Common myeloid progenitor, CD34-positive (primary cell): ENCODE measurements around the gene KNTC1.
"Not testable (repeated sequence)": the region's sequence is repeated elsewhere in the genome, so short reads cannot be mapped to it uniquely, and the experiment has no call there.

ENCODE experiments used
- CTCF ChIA-PET: fragments of 350-600 bp; sonication (Branson Sonifier 250); formaldehyde crosslinking; loops from one replicate; lab custom pipeline; 2021; ENCODE audit warnings: antibody characterized with exemption; lab: Charles Lee
- POLR2A ChIA-PET: fragments of 350-600 bp; sonication (Branson Sonifier 250); formaldehyde crosslinking; loops from one replicate; lab custom pipeline; 2021; ENCODE audit warnings: antibody characterized with exemption; lab: Charles Lee
- DNase-seq, 3 donors: peaks; one replicate each; pipeline versions ENCODE4 v3.0.0 to v3.0.0-alpha.2; 2013
- H3K27ac ChIP-seq, 2 experiments: 1 replicate in 1 of 2; 2 replicates in 1 of 2; pipeline ENCODE4 v1.7.0; 2013; ENCODE audit warnings: inconsistent platforms in 2 of 2, low read length in 2 of 2, mild to moderate bottlenecking in 2 of 2, low read depth in 1 of 2, moderate library complexity in 1 of 2; ENCODE audit not compliant: severe bottlenecking in 2 of 2, insufficient read depth in 1 of 2, poor library complexity in 1 of 2
- H3K27me3 ChIP-seq, 5 experiments: replicated peaks in 2 of 5; 1 replicate in 3 of 5; 2 replicates in 2 of 5; pipeline versions ENCODE4 v1.6.1 to v1.7.0; 2013; ENCODE audit warnings: low read length in 4 of 5, mild to moderate bottlenecking in 2 of 5, moderate library complexity in 2 of 5, inconsistent platforms in 1 of 5; ENCODE audit not compliant: insufficient read depth in 5 of 5, control insufficient read depth in 4 of 5
- H3K36me3 ChIP-seq, 4 experiments: 1 replicate in 2 of 4; 2 replicates in 2 of 4; pipeline versions ENCODE4 v1.6.1 to v1.7.0; 2013; ENCODE audit warnings: low read length in 3 of 4, control low read depth in 1 of 4, mild to moderate bottlenecking in 1 of 4; ENCODE audit not compliant: control insufficient read depth in 4 of 4, insufficient read depth in 4 of 4
- H3K4me1 ChIP-seq, 4 experiments: 1 replicate in 3 of 4; 2 replicates in 1 of 4; pipeline versions ENCODE4 v1.6.1 to v1.7.1; 2013; ENCODE audit warnings: low read length in 3 of 4, mild to moderate bottlenecking in 3 of 4, control low read depth in 1 of 4, inconsistent platforms in 1 of 4, moderate library complexity in 1 of 4; ENCODE audit not compliant: control insufficient read depth in 4 of 4, insufficient read depth in 4 of 4; ENCODE audit errors: control extremely low read depth in 1 of 4
- H3K4me3 ChIP-seq, 7 experiments: 1 replicate in 4 of 7; 2 replicates in 3 of 7; pipeline versions ENCODE4 v1.5.1 to v1.7.0; 2013; ENCODE audit warnings: mild to moderate bottlenecking in 7 of 7, low read length in 6 of 7, moderate library complexity in 6 of 7, inconsistent platforms in 2 of 7, low read depth in 2 of 7, control low read depth in 1 of 7; ENCODE audit not compliant: insufficient read depth in 4 of 7, control insufficient read depth in 1 of 7; ENCODE audit errors: extremely low read depth in 1 of 7
- H3K9me3 ChIP-seq, 5 experiments: 1 replicate in 4 of 5; 2 replicates in 1 of 5; pipeline versions ENCODE4 v1.6.1 to v1.7.1; 2013; ENCODE audit warnings: low read length in 4 of 5, mild to moderate bottlenecking in 2 of 5, inconsistent platforms in 1 of 5, low read depth in 1 of 5, moderate library complexity in 1 of 5; ENCODE audit not compliant: control insufficient read depth in 4 of 5, insufficient read depth in 2 of 5; ENCODE audit errors: control extremely low read depth in 1 of 5
- WGBS: methylation state at CpG from one replicate; pipeline ENCODE4 v1.1.5; 2013; ENCODE audit not compliant: insufficient coverage; 5-methylcytosine and 5-hydroxymethylcytosine counted together

Gene KNTC1

DNA sequence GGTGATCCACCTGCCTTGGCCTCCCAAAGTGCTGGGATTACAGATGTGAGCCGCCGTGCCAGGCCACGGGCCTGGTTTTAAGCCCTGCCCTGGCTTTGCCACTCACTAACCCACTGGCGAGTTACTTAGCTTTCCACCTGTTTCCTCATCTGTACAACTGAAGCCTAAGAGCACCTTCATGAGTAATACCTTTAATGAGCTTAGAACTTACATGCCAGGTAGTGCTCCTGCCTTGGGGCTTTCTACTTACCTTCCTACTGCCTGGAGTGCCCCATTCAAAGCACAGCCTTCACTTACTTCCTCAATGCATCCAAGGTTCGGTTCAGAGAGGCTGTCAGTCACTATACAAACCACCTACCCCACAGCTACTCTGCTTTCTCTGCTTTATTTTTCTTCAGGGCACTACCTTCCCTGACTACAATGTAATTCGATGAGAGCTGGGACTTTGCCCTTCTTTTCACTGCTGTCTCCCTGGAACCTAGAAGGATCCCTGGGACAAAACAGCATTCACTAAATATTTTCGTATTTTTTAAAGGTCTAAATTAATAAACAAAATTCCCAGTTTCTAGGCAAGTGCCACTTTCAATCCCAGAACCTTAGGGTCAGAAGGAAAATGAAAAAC, 40.1 kb upstream of the KNTC1 start:
- ChIA-PET POLR2A (no interaction called here), CTCF (interaction anchor here (0.9 to 1.6 kb wide), 3 partner anchors 8 to 16 kb away, joined by 3 to 7 read pairs (median 4); no protein-coding TSS in a partner anchor)
- Histone ChIP-seq H3K36me3 (peaks cover 15 to 84% (median 53%) of the 10 kb centered on the region in 4 experiments), H3K9me3 (no peaks in the 10 kb centered on the region), H3K27me3 (no peaks in the 10 kb centered on the region), H3K4me3 (no peak overlapping the region), H3K27ac (no peak overlapping the region), H3K4me1 (no peaks in the 10 kb centered on the region)
- 93% methylated on average over 6 of the region's 7 CpGs for WGBS
- no peak for DNase-seq

DNA sequence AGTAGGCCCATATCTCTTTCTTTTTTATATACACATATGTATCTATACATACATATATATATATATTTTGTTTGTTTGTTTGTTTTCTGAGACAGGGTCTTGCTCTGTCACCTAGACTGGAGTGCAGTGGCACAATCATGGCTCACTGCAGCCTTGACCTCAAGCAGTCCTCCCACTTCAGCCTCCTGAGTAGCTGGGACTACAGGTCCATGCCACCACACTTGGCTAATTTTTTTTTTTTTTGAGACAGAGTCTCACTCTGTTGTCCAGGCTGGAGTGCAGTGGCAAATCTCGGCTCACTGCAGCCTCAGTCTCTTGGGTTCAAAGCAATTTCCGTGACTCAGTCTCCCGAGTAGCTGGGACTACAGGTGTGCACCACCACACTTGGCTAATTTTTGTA, 39.2 kb upstream of the KNTC1 start:
- peaks cover 13 to 85% (median 56%) of the 10 kb centered on the region in 4 experiments for H3K36me3 ChIP-seq
- H3K9me3 ChIP-seq, H3K27ac ChIP-seq, H3K4me3 ChIP-seq, H3K4me1 ChIP-seq, DNase-seq, CTCF ChIA-PET, H3K27me3 ChIP-seq: not testable (repeated sequence)
- POLR2A ChIA-PET: interaction anchor here (0.6 kb wide), 1 partner anchor 12 kb away, joined by 5 read pairs; no protein-coding TSS in a partner anchor
- WGBS: 100% methylated on average over 3 of the region's 3 CpGs

DNA sequence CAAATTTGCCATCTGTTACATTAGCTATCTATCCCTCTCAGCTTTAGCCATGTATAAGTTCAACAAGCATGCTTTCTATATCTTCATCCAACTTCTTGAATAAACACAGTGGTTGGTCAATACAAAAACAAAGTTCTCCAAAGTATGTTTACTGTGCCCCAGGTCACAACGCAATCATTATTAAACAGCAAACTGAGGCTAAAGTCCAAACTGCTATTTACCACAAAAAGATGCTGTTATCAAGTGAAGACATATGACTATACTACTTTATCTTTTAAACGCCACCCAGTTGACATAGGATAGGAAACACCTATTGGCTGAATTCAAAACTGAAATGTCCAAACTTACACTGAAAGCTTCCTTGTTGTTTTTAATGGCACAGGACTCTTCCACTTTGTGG, 38.0 kb upstream of the KNTC1 start:
- no peaks in the 10 kb centered on the region for H3K27me3 ChIP-seq
- POLR2A ChIA-PET: interaction anchor here (1.2 to 1.3 kb wide), 2 partner anchors 10 to 12 kb away, joined by 4 to 8 read pairs; partner anchors contain the start of gene ZCCHC8
- WGBS: 92% methylated on average over 1 of the region's 2 CpGs
- H3K27ac ChIP-seq: no peak overlapping the region
- H3K4me3 ChIP-seq: no peak overlapping the region
- H3K36me3 ChIP-seq: peaks cover 12 to 77% (median 53%) of the 10 kb centered on the region in 4 experiments
- H3K9me3 ChIP-seq: no peaks in the 10 kb centered on the region
- H3K4me1 ChIP-seq: no peaks in the 10 kb centered on the region
- CTCF ChIA-PET: interaction anchor here (0.8 to 1.5 kb wide), 2 partner anchors 9 to 90 kb away, joined by 3 to 5 read pairs; no protein-coding TSS in a partner anchor
- DNase-seq: peak in 1 of 3 donors; percentile 26

DNA sequence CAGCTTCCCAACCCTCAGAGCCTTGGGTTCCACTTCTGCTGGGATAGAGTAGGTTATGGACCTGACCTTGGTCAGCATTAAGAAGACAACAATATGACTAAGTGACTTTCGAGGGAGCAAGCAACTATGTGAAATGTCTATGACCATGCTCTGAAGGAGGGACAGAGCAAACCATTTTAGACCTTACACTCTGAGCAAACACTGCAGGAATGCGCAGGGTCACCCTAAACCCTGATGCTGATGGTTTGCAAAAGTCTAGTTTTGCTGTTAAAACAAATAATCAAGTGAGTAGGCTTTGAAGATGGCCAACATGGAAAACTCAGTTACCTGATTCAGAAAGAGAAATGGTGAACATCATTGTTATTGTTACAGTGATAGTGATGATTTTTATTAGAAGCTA, 35.1 kb upstream of the KNTC1 start:
- DNase-seq: no peak
- Histone ChIP-seq H3K4me3 (no peak overlapping the region), H3K4me1 (no peaks in the 10 kb centered on the region), H3K36me3 (peaks cover 12 to 59% (median 47%) of the 10 kb centered on the region in 4 experiments), H3K27ac (no peak overlapping the region), H3K9me3 (no peaks in the 10 kb centered on the region), H3K27me3 (no peaks in the 10 kb centered on the region)
- CTCF ChIA-PET: interaction anchor here (1.6 kb wide), 1 partner anchor 11 kb away, joined by 5 read pairs; no protein-coding TSS in a partner anchor
- WGBS: 100% methylated on average over 2 of the region's 2 CpGs
- POLR2A ChIA-PET: interaction anchor here (1.2 kb wide), 1 partner anchor 8 kb away, joined by 6 read pairs; no protein-coding TSS in a partner anchor

DNA sequence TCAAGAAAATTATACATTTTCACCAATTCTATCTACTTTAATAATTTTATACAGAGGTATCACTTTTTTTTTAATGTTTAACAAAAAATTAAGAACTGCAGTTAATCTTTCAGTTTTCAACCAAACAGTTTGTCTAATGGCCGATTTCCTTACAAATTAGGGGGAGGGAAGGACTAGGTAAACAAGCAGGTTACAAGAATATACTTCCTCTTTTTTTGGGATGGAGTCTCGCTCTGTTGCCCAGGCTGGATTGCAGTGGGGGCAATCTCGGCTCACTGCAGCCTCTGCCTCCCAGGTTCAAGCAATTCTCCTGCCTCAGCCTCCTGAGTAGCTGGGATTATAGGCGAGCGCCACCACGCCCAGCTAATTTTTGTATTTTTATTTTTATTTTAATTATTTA, 33.8 kb upstream of the KNTC1 start:
- POLR2A ChIA-PET, H3K4me1 ChIP-seq, H3K27me3 ChIP-seq, H3K27ac ChIP-seq, H3K9me3 ChIP-seq, H3K4me3 ChIP-seq: not testable (repeated sequence)
- peaks cover 8 to 49% (median 41%) of the 10 kb centered on the region in 4 experiments for H3K36me3 ChIP-seq
- no CpG with 5 or more reads among the region's 6 CpGs for WGBS
- DNase-seq: peak in 2 of 3 donors; percentile 20 to 46
- CTCF ChIA-PET: interaction anchor here (1.6 kb wide), 1 partner anchor 12 kb away, joined by 5 read pairs; no protein-coding TSS in a partner anchor

DNA sequence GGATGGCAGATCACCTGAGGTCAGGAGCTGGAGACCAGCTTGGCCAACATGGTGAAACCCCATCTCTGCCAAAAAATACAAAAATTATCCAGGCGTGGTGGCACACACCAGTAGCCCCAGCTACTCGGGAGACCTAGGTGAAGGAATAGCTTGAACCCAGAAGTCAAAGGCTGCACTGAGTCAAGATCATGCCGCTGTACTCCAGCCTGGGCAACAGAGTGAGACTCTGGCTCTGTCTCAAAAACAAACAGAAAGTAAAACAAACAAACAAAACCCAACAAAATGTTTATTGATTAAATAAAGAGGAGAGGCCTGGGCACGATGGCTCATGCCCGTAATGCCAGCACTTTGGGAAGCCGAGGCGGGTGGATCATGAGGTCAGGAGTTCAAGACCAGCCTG, 31.8 kb upstream of the KNTC1 start:
- no peaks in the 10 kb centered on the region for H3K9me3 ChIP-seq
- peaks cover 0 to 18% (median 10%) of the 10 kb centered on the region in 4 experiments for H3K4me1 ChIP-seq
- no peak for DNase-seq
- ChIA-PET CTCF (interaction anchor here (0.8 to 1.2 kb wide), 2 partner anchors 8 to 72 kb away, joined by 3 to 4 read pairs; no protein-coding TSS in a partner anchor), POLR2A (no interaction called here)
- 100% methylated on average over 2 of the region's 7 CpGs for WGBS
- peaks cover 9 to 31% (median 24%) of the 10 kb centered on the region in 4 experiments for H3K36me3 ChIP-seq
- no peaks in the 10 kb centered on the region for H3K27me3 ChIP-seq
- no peak overlapping the region for H3K27ac ChIP-seq
- H3K4me3 ChIP-seq: no peak overlapping the region
